H9 (cell line): ENCODE data around the gene PRUNE2. TPM values are rescaled to one million over a fixed set of nuclear protein-coding genes. Genes with fewer than 3 reads are reported as not detected.

Source experiments
- DNase-seq: peaks from one replicate; pipeline ENCODE4 v3.0.0-alpha.2; 2017
- H2AFZ ChIP-seq: one replicate; pipeline ENCODE4 v1.6.1; 2013; ENCODE audit warnings: mild to moderate bottlenecking, low read length, control low read depth, moderate library complexity
- H2AK5ac ChIP-seq: 2 replicates; pipeline ENCODE4 v1.6.1; 2013; ENCODE audit warnings: low read length, control low read depth, mixed read lengths; ENCODE audit not compliant: insufficient read length
- H2BK120ac ChIP-seq: one replicate; pipeline ENCODE4 v1.6.1; 2013; ENCODE audit warnings: low read depth, mild to moderate bottlenecking, low read length, control low read depth, inconsistent platforms; ENCODE audit not compliant: poor library complexity, severe bottlenecking
- H2BK12ac ChIP-seq: 2 replicates; pipeline ENCODE4 v1.6.1; 2013; ENCODE audit warnings: low read length, control low read depth, mixed read lengths, low read depth; ENCODE audit not compliant: insufficient read length
- H2BK15ac ChIP-seq: 2 replicates; pipeline ENCODE4 v1.6.1; 2013; ENCODE audit warnings: low read depth, low read length, control low read depth
- H2BK20ac ChIP-seq: one replicate; pipeline ENCODE4 v1.6.1; 2013; ENCODE audit warnings: low read depth, mild to moderate bottlenecking, low read length, control low read depth, inconsistent platforms; ENCODE audit not compliant: poor library complexity, severe bottlenecking
- H2BK5ac ChIP-seq: 2 replicates; pipeline ENCODE4 v1.6.1; 2013; ENCODE audit warnings: low read length, control low read depth, mixed read lengths; ENCODE audit not compliant: insufficient read length
- H3K14ac ChIP-seq: 2 replicates; pipeline ENCODE4 v1.6.1; 2013; ENCODE audit warnings: low read length, control low read depth; ENCODE audit not compliant: insufficient read depth
- H3K18ac ChIP-seq: 2 replicates; pipeline ENCODE4 v1.6.1; 2013; ENCODE audit warnings: low read depth, mild to moderate bottlenecking, mixed read lengths, low read length, control low read depth; ENCODE audit not compliant: insufficient read length
- H3K23ac ChIP-seq: 2 replicates; pipeline ENCODE4 v1.6.1; 2013; ENCODE audit warnings: low read length, control low read depth, mixed read lengths, low read depth; ENCODE audit not compliant: insufficient read length
- H3K23me2 ChIP-seq: 2 replicates; pipeline ENCODE4 v1.6.1; 2013; ENCODE audit warnings: low read depth, mild to moderate bottlenecking, mixed read lengths, low read length, control low read depth; ENCODE audit not compliant: insufficient read length, poor library complexity, severe bottlenecking
- H3K27ac ChIP-seq: 2 replicates; pipeline ENCODE4 v1.5.1; 2013; ENCODE audit warnings: low read length, control low read depth, mixed read lengths, low read depth; ENCODE audit not compliant: insufficient read length
- H3K27me3 ChIP-seq: 2 replicates; pipeline ENCODE4 v1.6.1; 2013; ENCODE audit warnings: low read length, control low read depth, inconsistent platforms; ENCODE audit not compliant: insufficient read depth
- H3K4ac ChIP-seq: 2 replicates; pipeline ENCODE4 v1.6.1; 2013; ENCODE audit warnings: low read depth, mild to moderate bottlenecking, control low read depth, inconsistent platforms, low read length, moderate library complexity
- H3K4me1 ChIP-seq: 2 replicates; pipeline ENCODE4 v1.6.1; 2013; ENCODE audit warnings: low read length, control low read depth, inconsistent platforms; ENCODE audit not compliant: insufficient read depth
- H3K4me2 ChIP-seq: 2 replicates; pipeline ENCODE4 v1.6.1; 2013; ENCODE audit warnings: low read length, control low read depth, mixed read lengths; ENCODE audit not compliant: insufficient read length, insufficient read depth
- H3K56ac ChIP-seq: 2 replicates; pipeline ENCODE4 v1.6.1; 2013; ENCODE audit warnings: low read depth, mild to moderate bottlenecking, mixed read lengths, low read length, control low read depth; ENCODE audit not compliant: insufficient read length
- H3K79me1 ChIP-seq: 2 replicates; pipeline ENCODE4 v1.6.1; 2013; ENCODE audit warnings: low read depth, mild to moderate bottlenecking, moderate library complexity, low read length, control low read depth, inconsistent platforms; ENCODE audit not compliant: insufficient read depth, poor library complexity, severe bottlenecking
- H3K79me2 ChIP-seq: 2 replicates; pipeline ENCODE4 v1.6.1; 2013; ENCODE audit warnings: low read length, control low read depth, inconsistent platforms; ENCODE audit not compliant: insufficient read depth
- H3K9ac ChIP-seq: 2 replicates; pipeline ENCODE4 v1.6.1; 2013; ENCODE audit warnings: low read length, control low read depth, mixed read lengths; ENCODE audit not compliant: insufficient read length; ENCODE audit errors: extremely low read depth
- H3K9me3 ChIP-seq: one replicate; pipeline ENCODE4 v1.6.1; 2013; ENCODE audit warnings: low read depth, low read length, inconsistent platforms; ENCODE audit not compliant: control insufficient read depth
- H3T11ph ChIP-seq: one replicate; pipeline ENCODE4 v1.6.1; 2013; ENCODE audit warnings: mild to moderate bottlenecking, low read length, control low read depth, inconsistent platforms
- H4K20me1 ChIP-seq: one replicate; pipeline ENCODE4 v1.6.1; 2013; ENCODE audit not compliant: control insufficient read depth, insufficient read length, insufficient read depth
- H4K5ac ChIP-seq: 2 replicates; pipeline ENCODE4 v1.6.1; 2013; ENCODE audit warnings: low read depth, mild to moderate bottlenecking, mixed read lengths, low read length, control low read depth; ENCODE audit not compliant: insufficient read length
- H4K8ac ChIP-seq: replicated peaks from 2 replicates; pipeline ENCODE4 v1.6.1; 2013; ENCODE audit warnings: low read length, control low read depth, mixed read lengths, low read depth; ENCODE audit not compliant: insufficient read length
- H4K91ac ChIP-seq: 2 replicates; pipeline ENCODE4 v1.6.1; 2013; ENCODE audit warnings: low read depth, mild to moderate bottlenecking, moderate library complexity, mixed read lengths, low read length, control low read depth; ENCODE audit not compliant: insufficient read length
- H3K27ac Mint-ChIP-seq, 3 experiments: 2 replicates in 2 of 3; 3 replicates in 1 of 3; pipeline ENCODE4 v1.8.0; 2020 to 2021; ENCODE audit warnings: mixed read lengths in 3 of 3, mild to moderate bottlenecking in 1 of 3, moderate library complexity in 1 of 3
- H3K27me3 Mint-ChIP-seq: 2 replicates; pipeline ENCODE4 v1.8.0; 2021; ENCODE audit warnings: low read depth, mild to moderate bottlenecking, moderate library complexity, mixed read lengths
- H3K36me3 Mint-ChIP-seq, 3 experiments: 2 replicates in 2 of 3; 3 replicates in 1 of 3; pipeline ENCODE4 v1.8.0; 2020 to 2021; ENCODE audit warnings: low read depth in 3 of 3, mixed read lengths in 3 of 3; ENCODE audit not compliant: insufficient read depth in 1 of 3
- H3K4me1 Mint-ChIP-seq, 2 experiments: 2 replicates each; pipeline ENCODE4 v1.8.0; 2020; ENCODE audit warnings: mixed read lengths in 2 of 2
- H3K4me3 Mint-ChIP-seq, 2 experiments: 2 replicates in 1 of 2; 3 replicates in 1 of 2; pipeline ENCODE4 v1.8.0; 2020 to 2021; ENCODE audit warnings: mild to moderate bottlenecking in 2 of 2, mixed read lengths in 2 of 2, moderate library complexity in 1 of 2
- H3K9me3 Mint-ChIP-seq, 2 experiments: 2 replicates in 1 of 2; 3 replicates in 1 of 2; pipeline ENCODE4 v1.8.0; 2020; ENCODE audit warnings: mild to moderate bottlenecking in 2 of 2, mixed read lengths in 2 of 2, moderate library complexity in 1 of 2
- WGBS: extraction: QIAGEN DNeasy Blood & Tissue Kit; methylation state at CpG from one replicate; pipeline ENCODE4 v1.1.7; 2013; ENCODE audit warnings: missing lambda C conversion rate, low lambda C conversion rate, mixed read lengths; ENCODE audit not compliant: insufficient read length; ENCODE audit errors: extremely low coverage; 5-methylcytosine and 5-hydroxymethylcytosine counted together
- total RNA-seq: library from RNA; stranded (reverse); gene quantifications from 2 replicates; pipeline ENCODE4 v1.2.1, GENCODE V29; 2021
- TF ChIP-seq, protein P1 (sequence below): fragments of 200-600 bp; sonication (generic); conservative IDR thresholded peaks from 3 replicates; pipeline ENCODE4 v1.8.0; 2021; ENCODE audit warnings: antibody characterized with exemption, mild to moderate bottlenecking

The PRUNE2 gene
- total RNA-seq, 1 experiment from 2014 or later: 12.1 TPM

DNA sequence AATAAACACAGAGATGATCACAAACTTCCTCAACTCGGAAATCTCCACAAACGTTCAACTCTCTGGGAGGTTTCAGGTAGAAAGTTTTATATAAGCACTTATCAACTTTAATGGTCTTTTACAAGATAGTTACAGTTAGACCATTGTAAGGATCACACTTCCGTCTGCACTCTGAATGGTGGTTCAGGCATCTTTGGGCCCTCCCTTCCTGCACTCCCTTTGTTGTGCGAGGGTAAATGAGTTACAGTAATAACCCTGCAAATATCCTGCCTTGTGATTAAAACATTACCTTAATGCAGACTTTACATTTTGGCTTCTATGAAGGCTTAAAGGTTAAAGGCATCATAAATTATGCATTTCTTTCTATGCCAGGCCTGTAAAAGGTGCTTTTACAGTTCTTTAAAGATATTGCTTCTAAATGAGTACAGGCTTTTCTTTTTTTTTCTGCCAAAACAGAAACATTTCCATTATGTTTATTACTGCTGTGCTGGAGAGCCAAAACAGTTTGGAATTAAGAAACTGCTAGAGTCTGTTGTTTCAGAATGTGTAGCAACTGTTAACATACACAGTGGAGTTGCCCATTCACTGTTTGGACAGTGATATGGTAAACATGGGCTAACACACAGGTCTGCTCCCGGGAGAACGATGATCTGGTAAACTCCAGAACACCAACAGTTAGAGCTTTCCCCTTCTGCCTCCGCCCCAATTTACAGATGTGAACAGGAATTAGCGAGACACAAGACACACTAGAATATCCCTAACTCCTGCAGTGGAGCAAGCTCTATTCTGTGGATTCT is 1.1 kb downstream of the PRUNE2 start:
- Mint-ChIP-seq H3K36me3 (no peaks in the 10 kb centered on the region; a peak in 1 of 7 replicates), H3K9me3 (no peaks in the 10 kb centered on the region), H3K27ac (no peak overlapping the region), H3K4me3 (peak overlapping the region; percentile 87 to 92), H3K4me1 (peaks cover 25 to 30% of the 10 kb centered on the region in 2 experiments), H3K27me3 (peaks cover 51% of the 10 kb centered on the region)
- Histone ChIP-seq H3K9ac (peak overlapping the region; percentile 60), H2BK5ac (no peak overlapping the region), H2AK5ac (no peak overlapping the region), H3K27ac (no peak overlapping the region), H2BK120ac (no peak overlapping the region), H2AFZ (no peak overlapping the region), H3K23ac (no peak overlapping the region), H3K27me3 (peaks cover 3% of the 10 kb centered on the region; the same call in 1 of the 2 replicates), H3K4me1 (peaks cover 4% of the 10 kb centered on the region; the same call in 1 of the 2 replicates), H3T11ph (no peak overlapping the region), H2BK20ac (no peak overlapping the region), H4K20me1 (no peaks in the 10 kb centered on the region), H3K4me2 (peak overlapping the region; percentile 97), H3K79me1 (no peaks in the 10 kb centered on the region), H2BK15ac (no peak overlapping the region), H3K9me3 (no peaks in the 10 kb centered on the region), H3K14ac (no peak overlapping the region), H4K5ac (no peak overlapping the region), H2BK12ac (no peak overlapping the region), H3K4ac (no peak overlapping the region), H3K18ac (no peak overlapping the region), H3K23me2 (peaks cover 12% of the 10 kb centered on the region), H4K91ac (no peak overlapping the region), H3K79me2 (no peaks in the 10 kb centered on the region), H4K8ac (no peak overlapping the region), H3K56ac (no peak overlapping the region)
- TF ChIP-seq, protein P1, sequence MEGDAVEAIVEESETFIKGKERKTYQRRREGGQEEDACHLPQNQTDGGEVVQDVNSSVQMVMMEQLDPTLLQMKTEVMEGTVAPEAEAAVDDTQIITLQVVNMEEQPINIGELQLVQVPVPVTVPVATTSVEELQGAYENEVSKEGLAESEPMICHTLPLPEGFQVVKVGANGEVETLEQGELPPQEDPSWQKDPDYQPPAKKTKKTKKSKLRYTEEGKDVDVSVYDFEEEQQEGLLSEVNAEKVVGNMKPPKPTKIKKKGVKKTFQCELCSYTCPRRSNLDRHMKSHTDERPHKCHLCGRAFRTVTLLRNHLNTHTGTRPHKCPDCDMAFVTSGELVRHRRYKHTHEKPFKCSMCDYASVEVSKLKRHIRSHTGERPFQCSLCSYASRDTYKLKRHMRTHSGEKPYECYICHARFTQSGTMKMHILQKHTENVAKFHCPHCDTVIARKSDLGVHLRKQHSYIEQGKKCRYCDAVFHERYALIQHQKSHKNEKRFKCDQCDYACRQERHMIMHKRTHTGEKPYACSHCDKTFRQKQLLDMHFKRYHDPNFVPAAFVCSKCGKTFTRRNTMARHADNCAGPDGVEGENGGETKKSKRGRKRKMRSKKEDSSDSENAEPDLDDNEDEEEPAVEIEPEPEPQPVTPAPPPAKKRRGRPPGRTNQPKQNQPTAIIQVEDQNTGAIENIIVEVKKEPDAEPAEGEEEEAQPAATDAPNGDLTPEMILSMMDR: no peak
- no peak for DNase-seq
- no CpG with 5 or more reads among the region's 8 CpGs for WGBS
